MG63 (cell line): ENCODE results near the gene PCID2. TPM values are rescaled to one million over a fixed set of nuclear protein-coding genes. Genes with fewer than 3 reads are reported as not detected.

Experiments
- DNase-seq: peaks from one replicate; pipeline ENCODE4 v3.0.0-alpha.2; 2020
- H3K27me3 ChIP-seq: fragments of 250-450 bp; sonication (Bioruptor Pico); 2 replicates; pipeline ENCODE4 v1.5.1; 2020; ENCODE audit warnings: mild to moderate bottlenecking, moderate library complexity
- H3K36me3 ChIP-seq: fragments of 250-450 bp; sonication (Bioruptor Pico); 2 replicates; pipeline ENCODE4 v1.5.1; 2020; ENCODE audit warnings: mild to moderate bottlenecking, moderate library complexity
- H3K4me3 ChIP-seq: fragments of 250-450 bp; sonication (Bioruptor Pico); 2 replicates; pipeline ENCODE4 v1.5.1; 2020; ENCODE audit warnings: mild to moderate bottlenecking, moderate library complexity
- H3K9me3 ChIP-seq: fragments of 250-450 bp; sonication (Bioruptor Pico); 2 replicates; pipeline ENCODE4 v1.5.1; 2020; ENCODE audit warnings: mild to moderate bottlenecking, moderate library complexity
- total RNA-seq: library from RNA; depleted of rRNA; stranded (reverse); fragments of >200 nt; shearing (Covaris generic); gene quantifications from 2 replicates; pipeline ENCODE4 v1.2.3, GENCODE V29; 2014; ENCODE audit warnings: low replicate concordance; rRNA removed

Gene PCID2
- total RNA-seq, 1 experiment from 2014 or later = 106 TPM

GRCh38 chr13:113138792-113139551, 69.5 kb downstream of the PCID2 start:
- no peak overlapping the region for H3K4me3 ChIP-seq
- no peak for DNase-seq

GRCh38 chr13:113137691-113138298, 70.7 kb downstream of the PCID2 start:
- no peaks in the 10 kb centered on the region for H3K36me3 ChIP-seq
- H3K4me3 ChIP-seq = no peak overlapping the region
- DNase-seq = no peak
- H3K9me3 ChIP-seq = no peaks in the 10 kb centered on the region
- H3K27me3 ChIP-seq = peaks cover 6% of the 10 kb centered on the region; the same call in 1 of the 2 replicates

More at GRCh38 chr13:113138792-113139551, 69.5 kb downstream of the PCID2 start:
- no peaks in the 10 kb centered on the region for H3K9me3 ChIP-seq
- H3K36me3 ChIP-seq = no peaks in the 10 kb centered on the region
- 0 out of 2 replicates have a peak, but pooled peaks cover 4% of the 10 kb centered on the region for H3K27me3 ChIP-seq

DNA sequence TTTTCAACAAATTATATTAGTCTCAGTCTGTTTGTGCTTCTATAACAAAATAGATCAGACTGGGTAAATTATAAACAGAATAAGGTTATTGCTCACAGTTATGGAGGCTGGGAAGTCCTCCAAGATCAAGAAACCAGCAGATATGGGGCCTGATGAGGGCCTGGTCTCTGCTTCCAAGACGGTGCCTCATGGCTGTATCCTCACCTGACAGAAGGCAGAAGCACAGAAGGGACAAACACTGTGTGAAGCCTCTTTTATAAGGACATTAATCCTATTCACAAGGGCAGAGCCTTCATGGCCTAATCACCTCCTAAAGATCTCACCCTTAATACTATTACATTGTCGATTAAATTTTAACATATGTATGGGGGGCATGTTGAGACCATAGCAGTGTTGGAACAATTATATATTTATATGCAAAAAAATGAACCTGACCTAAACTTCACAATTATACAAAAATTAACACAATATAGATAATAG, 73.1 kb downstream of the PCID2 start:
- H3K9me3 ChIP-seq = no peaks in the 10 kb centered on the region
- no peak overlapping the region for H3K4me3 ChIP-seq
- peaks cover 11% of the 10 kb centered on the region; the same call in 1 of the 2 replicates for H3K27me3 ChIP-seq
- no peaks in the 10 kb centered on the region for H3K36me3 ChIP-seq
- DNase-seq = no peak

- Histone ChIP-seq H3K27me3 (peaks cover 8% of the 10 kb centered on the region; the same call in 1 of the 2 replicates), H3K36me3 (no peaks in the 10 kb centered on the region), H3K9me3 (no peaks in the 10 kb centered on the region), H3K4me3 (no peak overlapping the region)
- no peak for DNase-seq
Observed at GRCh38 chr13:113129921-113130750, 78.3 kb downstream of the PCID2 start.

GRCh38 chr13:113129480-113129879, 79.0 kb downstream of the PCID2 start:
- no peak for DNase-seq
- no peak overlapping the region for H3K4me3 ChIP-seq
- no peaks in the 10 kb centered on the region for H3K36me3 ChIP-seq
- peaks cover 8% of the 10 kb centered on the region; the same call in 1 of the 2 replicates for H3K27me3 ChIP-seq
- H3K9me3 ChIP-seq = no peaks in the 10 kb centered on the region

Other genes with a start within 250 kb of the PCID2 start
- gene MCF2L, start 239.5 kb downstream of the PCID2 start, total RNA-seq = 5.8 TPM in 1 of 2 replicates, not detected in the other
- gene F7, start 102.9 kb downstream of the PCID2 start, total RNA-seq = not detected in 2 replicates
- gene F10, start 85.9 kb downstream of the PCID2 start, total RNA-seq = not detected in 2 replicates
- not detected in 2 replicates for gene PROZ, start 50.0 kb downstream of the PCID2 start, total RNA-seq
- 157 and 2,206 TPM in 2 replicates for gene CUL4A, start 944 bp upstream of the PCID2 start, total RNA-seq
- gene LAMP1, start 88.6 kb upstream of the PCID2 start, total RNA-seq = 194 and 225 TPM in 2 replicates
- gene GRTP1, start 155.5 kb upstream of the PCID2 start, total RNA-seq = 0.17 TPM in 1 of 2 replicates, not detected in the other
- gene ADPRHL1, start 244.8 kb upstream of the PCID2 start, total RNA-seq = 0.96 and 2.8 TPM in 2 replicates